ENCODE measurements around the gene SLAIN2. TPM values are rescaled to one million over a fixed set of nuclear protein-coding genes. Genes with fewer than 3 reads are reported as not detected.

Gene SLAIN2
- total RNA-seq, 1 donor from 2014 or later, result 62.1 TPM

- Mint-ChIP-seq H3K9me3 (no peaks in the 10 kb centered on the region), H3K4me1 (no peaks in the 10 kb centered on the region), H3K4me3 (no peak overlapping the region), H3K27me3 (no peaks in the 10 kb centered on the region), H3K36me3 (ENCODE audit: low read depth) (peaks cover 62% of the 10 kb centered on the region), H3K27ac (no peak overlapping the region)
- no peak for DNase-seq
- ChIA-PET CTCF (interaction anchor here (1.1 kb wide), 1 partner anchor 8 kb away, joined by 3 read pairs; no protein-coding TSS in a partner anchor), POLR2A (no interaction called here)
- no peak for ATAC-seq (ENCODE audit: low read depth)
- intact Hi-C loops (cut with micrococcal nuclease), result no loop called here
- no peak for TF ChIP-seq CTCF (IDR thresholded peaks at IDR 0.05)
Observed at GRCh38 chr4:48380583-48381167, 39.3 kb downstream of the SLAIN2 start.

GRCh38 chr4:48388525-48389154, 47.3 kb downstream of the SLAIN2 start:
- Mint-ChIP-seq H3K27me3 (no peaks in the 10 kb centered on the region), H3K36me3 (ENCODE audit: low read depth) (peaks cover 57% of the 10 kb centered on the region), H3K27ac (no peak overlapping the region), H3K4me3 (no peak overlapping the region), H3K9me3 (no peaks in the 10 kb centered on the region), H3K4me1 (no peaks in the 10 kb centered on the region)
- intact Hi-C loops (cut with micrococcal nuclease), result no loop called here
- no peak for DNase-seq
- ChIA-PET POLR2A (no interaction called here), CTCF (no interaction called here)
- ATAC-seq (ENCODE audit: low read depth), result no peak
- no peak for TF ChIP-seq CTCF (IDR thresholded peaks at IDR 0.05)

- no peak for DNase-seq
- CTCF ChIA-PET, result no interaction called here
Observed at GRCh38 chr4:48396043-48396442, 54.7 kb downstream of the SLAIN2 start.

GRCh38 chr4:48400416-48400815, 59.1 kb downstream of the SLAIN2 start:
- Mint-ChIP-seq H3K27me3 (no peaks in the 10 kb centered on the region), H3K27ac (no peak overlapping the region), H3K4me3 (no peak overlapping the region), H3K9me3 (no peaks in the 10 kb centered on the region), H3K4me1 (no peaks in the 10 kb centered on the region), H3K36me3 (ENCODE audit: low read depth) (peaks cover 69% of the 10 kb centered on the region)
- ChIA-PET CTCF (no interaction called here), POLR2A (interaction anchor here (0.7 kb wide), 1 partner anchor 861 kb away, joined by 6 read pairs; no protein-coding TSS in a partner anchor)
- ATAC-seq (ENCODE audit: low read depth) (no peak), DNase-seq (no peak)
- no peak for TF ChIP-seq CTCF (IDR thresholded peaks at IDR 0.05)
- intact Hi-C loops (cut with micrococcal nuclease), result no loop called here

More at GRCh38 chr4:48396043-48396442, 54.7 kb downstream of the SLAIN2 start:
- no peak overlapping the region for H3K27ac Mint-ChIP-seq
- no peaks in the 10 kb centered on the region for H3K27me3 Mint-ChIP-seq
- intact Hi-C loops (cut with micrococcal nuclease), result no loop called here
- H3K36me3 Mint-ChIP-seq (ENCODE audit: low read depth), result peaks cover 66% of the 10 kb centered on the region
- H3K9me3 Mint-ChIP-seq, result no peaks in the 10 kb centered on the region
- H3K4me3 Mint-ChIP-seq, result no peak overlapping the region
- no peak for TF ChIP-seq CTCF (IDR thresholded peaks at IDR 0.05)
- no peaks in the 10 kb centered on the region for H3K4me1 Mint-ChIP-seq
- no peak for ATAC-seq (ENCODE audit: low read depth)
- POLR2A ChIA-PET, result no interaction called here

- ATAC-seq (ENCODE audit: low read depth) (no peak), DNase-seq (no peak)
- intact Hi-C loops (cut with micrococcal nuclease), result no loop called here
- Mint-ChIP-seq H3K27me3 (no peaks in the 10 kb centered on the region), H3K4me3 (no peak overlapping the region), H3K9me3 (no peaks in the 10 kb centered on the region), H3K4me1 (no peaks in the 10 kb centered on the region), H3K36me3 (ENCODE audit: low read depth) (peaks cover 55% of the 10 kb centered on the region), H3K27ac (no peak overlapping the region)
- ChIA-PET POLR2A (no interaction called here), CTCF (no interaction called here)
- TF ChIP-seq CTCF (IDR thresholded peaks at IDR 0.05), result no peak
Observed at GRCh38 chr4:48403358-48403757, 62.0 kb downstream of the SLAIN2 start.

All from activated B cell treated with CpG ODN at 0.5 μM for 24 hours (primary cell).